Smooth muscle cell of trachea (primary cell): ENCODE data around the gene NUP188. TPM values are rescaled to one million over a fixed set of nuclear protein-coding genes. Genes with fewer than 3 reads are reported as not detected.

Source experiments
- total RNA-seq: library from RNA; depleted of rRNA; stranded (reverse); fragments of >200 nt; gene quantifications from 2 replicates; pipeline ENCODE4 v1.2.1, GENCODE V29; 2014

Gene NUP188
- total RNA-seq, result 38.5 and 43.5 TPM in 2 replicates

GRCh38 chr9:128947527-128948301 lies at the start of gene NUP188, which contains the start of gene DOLK:
Gene NUP188, plus strand, starts transcription at chr9:128947699. Its CDS starts 21 bp downstream, at chr9:128947720.
Gene DOLK, minus strand, starts transcription at chr9:128947603. Its CDS starts 300 bp downstream, at chr9:128947303.

GRCh38 chr9:128920381-128921058 lies 27.0 kb upstream of the NUP188 start, which contains the start of gene PHYHD1:
Gene PHYHD1, plus strand, starts transcription at chr9:128920982. Its CDS starts 1,342 bp downstream, at chr9:128922324.

GRCh38 chr9:129028192-129028966 lies 80.9 kb downstream of the NUP188 start, which contains the start of gene SH3GLB2:
Gene SH3GLB2, minus strand, starts transcription at chr9:129028331. Its CDS starts 177 bp downstream, at chr9:129028154.

DNA sequence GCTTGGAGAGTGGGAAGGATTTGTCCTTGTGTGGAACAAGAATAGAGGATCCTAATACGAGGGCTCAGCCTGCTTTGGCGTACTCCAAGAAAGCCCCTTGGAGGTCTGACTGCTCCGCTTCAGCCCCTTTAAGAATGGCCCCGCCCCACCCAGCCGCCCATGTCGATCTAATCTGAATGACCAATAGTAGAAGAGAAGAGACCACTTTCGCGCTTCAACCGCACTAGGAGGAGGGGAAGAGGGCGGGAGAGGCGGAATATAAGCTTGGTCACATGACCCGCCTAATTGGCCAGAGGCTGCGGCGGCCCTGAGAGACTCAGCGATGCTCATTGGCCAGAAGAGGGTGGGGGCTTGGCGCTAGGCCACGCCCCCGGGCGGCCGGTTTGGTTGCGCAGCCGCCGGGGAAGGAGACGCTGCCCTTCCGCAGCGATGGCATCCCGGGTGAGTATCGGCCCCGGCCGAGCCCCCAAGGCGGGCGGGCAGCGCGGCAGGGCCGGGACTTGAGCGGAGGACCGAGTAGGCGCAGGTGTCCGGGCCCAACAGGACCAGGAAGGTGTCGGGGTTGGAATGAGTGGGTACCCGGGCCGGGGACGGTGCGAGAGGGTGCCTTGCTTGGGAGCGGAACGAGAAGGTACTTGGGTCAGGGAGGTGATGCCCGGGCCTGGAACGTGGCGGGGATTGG lies 88.9 kb downstream of the NUP188 start, which contains the start of gene MIGA2:
MIGA2 (plus strand) TSS at position 386 of the 682 bp plus-strand sequence. CDS start 3,969 bp downstream, outside the sequence.

Other genes with a start within 250 kb of the NUP188 start
- gene PKN3, start 245.2 kb upstream of the NUP188 start, total RNA-seq, result 1.9 and 2.3 TPM in 2 replicates
- 44.8 and 51.5 TPM in 2 replicates for gene ZDHHC12, start 223.6 kb upstream of the NUP188 start, total RNA-seq
- 29.5 and 52.4 TPM in 2 replicates for gene ZER1, start 175.8 kb upstream of the NUP188 start, total RNA-seq
- gene TBC1D13, start 160.4 kb upstream of the NUP188 start, total RNA-seq, result 12.7 and 21.8 TPM in 2 replicates
- 20.4 and 22.0 TPM in 2 replicates for gene ENDOG, start 129.2 kb upstream of the NUP188 start, total RNA-seq
- 17.9 and 22.0 TPM in 2 replicates for gene SPOUT1, start 117.9 kb upstream of the NUP188 start, total RNA-seq
- 9.1 and 13.7 TPM in 2 replicates for gene KYAT1, start 65.7 kb upstream of the NUP188 start, total RNA-seq
- gene LRRC8A, start 65.6 kb upstream of the NUP188 start, total RNA-seq, result 29.1 and 44.0 TPM in 2 replicates
- 16.1 and 18.7 TPM in 2 replicates for gene PHYHD1, start 26.7 kb upstream of the NUP188 start, total RNA-seq
- gene DOLK, start 96 bp upstream of the NUP188 start, total RNA-seq, result 28.2 and 40.9 TPM in 2 replicates
- 63.9 and 83.7 TPM in 2 replicates for gene SH3GLB2, start 80.6 kb downstream of the NUP188 start, total RNA-seq
- 30.7 and 42.8 TPM in 2 replicates for gene MIGA2, start 88.9 kb downstream of the NUP188 start, total RNA-seq
- 8.7 and 10.3 TPM in 2 replicates for gene DOLPP1, start 133.4 kb downstream of the NUP188 start, total RNA-seq
- 63.4 and 90.5 TPM in 2 replicates for gene CRAT, start 163.1 kb downstream of the NUP188 start, total RNA-seq
- gene PTPA, start 163.7 kb downstream of the NUP188 start, total RNA-seq, result 130 and 145 TPM in 2 replicates
- 65.6 and 118 TPM in 2 replicates for gene IER5L, start 230.6 kb downstream of the NUP188 start, total RNA-seq